ENCODE measurements around the gene C10orf90. TPM values are rescaled to one million over a fixed set of nuclear protein-coding genes. Genes with fewer than 3 reads are reported as not detected.

The C10orf90 gene
- total RNA-seq, 4 donors from 2014 or later = 0.26 TPM; not detected in 3

- no peak overlapping the region for H3K4me3 ChIP-seq
- intact Hi-C loops (cut with DNase I) = no loop called here
- H3K4me1 ChIP-seq = peaks cover 0 to 9% (median 0%) of the 10 kb centered on the region in 3 donors
- TF ChIP-seq CTCF (IDR thresholded peaks at IDR 0.05) = no peak
- no peak for TF ChIP-seq POLR2A (IDR thresholded peaks at IDR 0.05)
- no peak for DNase-seq
- no peak overlapping the region for H3K27ac ChIP-seq
- H3K27me3 ChIP-seq = peaks cover 0 to 6% (median 0%) of the 10 kb centered on the region in 4 donors
- no peaks in the 10 kb centered on the region for H3K36me3 ChIP-seq
- H3K9me3 ChIP-seq = no peaks in the 10 kb centered on the region
- WGBS, 2 donors = 67 to 71% methylated on average over 8 to 11 of the region's 12 CpGs
Measured at GRCh38 chr10:126570621-126571602, 99.6 kb downstream of the C10orf90 start.

- no peak overlapping the region for H3K4me3 ChIP-seq
- H3K27me3 ChIP-seq = peaks cover 0 to 6% (median 0%) of the 10 kb centered on the region in 4 donors
- DNase-seq = no peak
- H3K4me1 ChIP-seq = peaks cover 0 to 9% (median 0%) of the 10 kb centered on the region in 3 donors
- 51 to 75% methylated on average over 4 of the region's 4 CpGs for WGBS, 2 donors
- intact Hi-C loops (cut with DNase I) = no loop called here
- no peaks in the 10 kb centered on the region for H3K9me3 ChIP-seq
- H3K36me3 ChIP-seq = no peaks in the 10 kb centered on the region
- no peak overlapping the region for H3K27ac ChIP-seq
- TF ChIP-seq POLR2A (IDR thresholded peaks at IDR 0.05) (no peak), CTCF (IDR thresholded peaks at IDR 0.05) (no peak)
Measured at GRCh38 chr10:126570245-126570570, 100.3 kb downstream of the C10orf90 start.

- H3K4me3 ChIP-seq = no peak overlapping the region
- no peak for DNase-seq
- 25 to 27% methylated on average over 8 of the region's 8 CpGs for WGBS, 2 donors
- H3K9me3 ChIP-seq = no peaks in the 10 kb centered on the region
- H3K4me1 ChIP-seq = peaks cover 0 to 9% (median 0%) of the 10 kb centered on the region in 3 donors
- H3K27me3 ChIP-seq = peaks cover 0 to 6% (median 0%) of the 10 kb centered on the region in 4 donors
- no peaks in the 10 kb centered on the region for H3K36me3 ChIP-seq
- no peak overlapping the region for H3K27ac ChIP-seq
- TF ChIP-seq CTCF (IDR thresholded peaks at IDR 0.05) (no peak), POLR2A (IDR thresholded peaks at IDR 0.05) (no peak)
- intact Hi-C loops (cut with DNase I) = no loop called here
Measured at GRCh38 chr10:126569513-126570244, 100.8 kb downstream of the C10orf90 start.

- peaks cover 0 to 6% (median 0%) of the 10 kb centered on the region in 4 donors for H3K27me3 ChIP-seq
- no peaks in the 10 kb centered on the region for H3K9me3 ChIP-seq
- H3K27ac ChIP-seq = no peak overlapping the region
- TF ChIP-seq CTCF (IDR thresholded peaks at IDR 0.05) (no peak), POLR2A (IDR thresholded peaks at IDR 0.05) (no peak)
- intact Hi-C loops (cut with DNase I) = no loop called here
- peaks cover 0 to 9% (median 0%) of the 10 kb centered on the region in 3 donors for H3K4me1 ChIP-seq
- DNase-seq = no peak
- 52 to 69% methylated on average over 7 of the region's 7 CpGs for WGBS, 2 donors
- H3K4me3 ChIP-seq = no peak overlapping the region
- H3K36me3 ChIP-seq = no peaks in the 10 kb centered on the region
Measured at GRCh38 chr10:126568809-126569385, 101.6 kb downstream of the C10orf90 start.

All from esophagus squamous epithelium (tissue), 5 donors.